Measurements from ENCODE around the gene PTGES3L. TPM values are rescaled to one million over a fixed set of nuclear protein-coding genes. Genes with fewer than 3 reads are reported as not detected.
A peak's percentile ranks its signal among the peaks of the same experiment; 100 is the strongest.

Gene PTGES3L
- total RNA-seq (under 1 TPM; 0.20 to 0.30 TPM), polyA plus RNA-seq (under 1 TPM in 1 of 2 donors, not detected in 1; 0.52 TPM)

- H3K27ac Mint-ChIP-seq, result peak within 1 kb of the TSS; percentile 89 to 99 (median 98)
- peaks cover 0 to 13% of the 10 kb centered on the region in 2 donors for H3K36me3 Mint-ChIP-seq
- peaks cover 18 to 37% (median 25%) of the 10 kb centered on the region in 4 donors for H3K4me1 Mint-ChIP-seq
- peaks cover 0 to 3% (median 0%) of the 10 kb centered on the region in 8 donors for H3K9me3 Mint-ChIP-seq
- peak within 1 kb of the TSS; percentile 69 to 75 for H3K4me3 ChIP-seq (ENCODE audit: low read length in 2 of 2)
- H3K27me3 ChIP-seq (ENCODE audit: insufficient read depth, low read length), result no peaks in the 10 kb centered on the region
- ChIA-PET CTCF (ENCODE audit: partially characterized antibody) (interaction anchor here (1.0 kb wide), 1 partner anchor 18 kb away, joined by 3 read pairs; the partner anchor contains the start of gene RPL27), POLR2A (ENCODE audit: partially characterized antibody) (interaction anchor here (1.4 to 3.8 kb wide), 2 partner anchors 18 to 336 kb away, joined by 3 to 41 read pairs; partner anchors contain the start of gene RPL27)
- peak within 1 kb of the TSS; percentile 77 for H3K27ac ChIP-seq (ENCODE audit: low read depth, low read length)
- no peaks in the 10 kb centered on the region for H3K27me3 Mint-ChIP-seq
- peak within 1 kb of the TSS; percentile 94 to 100 (median 97) for H3K4me3 Mint-ChIP-seq
- peaks cover 3% of the 10 kb centered on the region for H3K36me3 ChIP-seq (ENCODE audit: insufficient read depth, low read length)
- peaks cover 23% of the 10 kb centered on the region for H3K4me1 ChIP-seq (ENCODE audit: insufficient read depth, low read length)
- DNase-seq, result no peak
- intact Hi-C loops (cut with micrococcal nuclease), result loop anchor here (1.0 to 2.0 kb wide), 3 partner anchors 15 to 146 kb away; partner anchors contain the start of genes AARSD1, BRCA1 and RPL27
- no peaks in the 10 kb centered on the region for H3K9me3 ChIP-seq (ENCODE audit: control insufficient read depth in 1 of 2, low read length in 2 of 2)
Observed at GRCh38 chr17:42979511-42980273, at the start of gene PTGES3L. TSS of gene PTGES3L (minus strand) at chr17:42980080. CDS start at chr17:42980053, 27 bp downstream.

GRCh38 chr17:43028221-43028861 lies 48.5 kb upstream of the PTGES3L start:
- Histone ChIP-seq H3K4me1 (ENCODE audit: insufficient read depth, low read length) (peaks cover 12% of the 10 kb centered on the region), H3K4me3 (ENCODE audit: low read length in 2 of 2) (no peak overlapping the region), H3K9me3 (ENCODE audit: control insufficient read depth in 1 of 2, low read length in 2 of 2) (no peaks in the 10 kb centered on the region), H3K27me3 (ENCODE audit: insufficient read depth, low read length) (no peaks in the 10 kb centered on the region), H3K36me3 (ENCODE audit: insufficient read depth, low read length) (no peaks in the 10 kb centered on the region), H3K27ac (ENCODE audit: low read depth, low read length) (no peak overlapping the region)
- ChIA-PET POLR2A (ENCODE audit: partially characterized antibody) (no interaction called here), CTCF (ENCODE audit: partially characterized antibody) (no interaction called here)
- Mint-ChIP-seq H3K4me3 (peak overlapping the region in 1 of 8 donors; percentile 5), H3K9me3 (no peaks in the 10 kb centered on the region), H3K27ac (peak overlapping the region in 4 of 7 donors; percentile 8 to 61 (median 28)), H3K36me3 (peaks cover 0 to 2% of the 10 kb centered on the region in 2 donors), H3K4me1 (peaks cover 5 to 13% (median 9%) of the 10 kb centered on the region in 4 donors), H3K27me3 (no peaks in the 10 kb centered on the region)
- intact Hi-C loops (cut with micrococcal nuclease), result no loop called here
- no peak for DNase-seq

- Mint-ChIP-seq H3K4me3 (peak overlapping the region in 6 of 8 donors; percentile 2 to 78 (median 38)), H3K27me3 (no peaks in the 10 kb centered on the region), H3K9me3 (no peaks in the 10 kb centered on the region), H3K27ac (peak overlapping the region in 5 of 7 donors; percentile 25 to 86 (median 43)), H3K36me3 (peaks cover 0 to 2% of the 10 kb centered on the region in 2 donors), H3K4me1 (peaks cover 5 to 13% (median 9%) of the 10 kb centered on the region in 4 donors)
- Histone ChIP-seq H3K4me3 (ENCODE audit: low read length in 2 of 2) (no peak overlapping the region), H3K4me1 (ENCODE audit: insufficient read depth, low read length) (peaks cover 18% of the 10 kb centered on the region), H3K27me3 (ENCODE audit: insufficient read depth, low read length) (no peaks in the 10 kb centered on the region), H3K9me3 (ENCODE audit: control insufficient read depth in 1 of 2, low read length in 2 of 2) (no peaks in the 10 kb centered on the region), H3K27ac (ENCODE audit: low read depth, low read length) (no peak overlapping the region), H3K36me3 (ENCODE audit: insufficient read depth, low read length) (no peaks in the 10 kb centered on the region)
- ChIA-PET CTCF (ENCODE audit: partially characterized antibody) (interaction anchor here (1.0 kb wide), 1 partner anchor 144 kb away, joined by 3 read pairs; the partner anchor contains the start of gene NBR1), POLR2A (ENCODE audit: partially characterized antibody) (interaction anchor here (1.2 kb wide), 1 partner anchor 20 kb away, joined by 4 read pairs; the partner anchor contains the start of gene IFI35)
- DNase-seq, result no peak
- intact Hi-C loops (cut with micrococcal nuclease), result no loop called here
Observed at GRCh38 chr17:43027091-43028032, 47.5 kb upstream of the PTGES3L start.

- Mint-ChIP-seq H3K27ac (peak overlapping the region in 3 of 7 donors; percentile 53 to 86 (median 70)), H3K4me3 (peak overlapping the region in 7 of 8 donors; percentile 10 to 78 (median 46)), H3K4me1 (peaks cover 5 to 17% (median 12%) of the 10 kb centered on the region in 4 donors), H3K9me3 (no peaks in the 10 kb centered on the region), H3K36me3 (peaks cover 0 to 2% of the 10 kb centered on the region in 2 donors), H3K27me3 (no peaks in the 10 kb centered on the region)
- H3K27ac ChIP-seq (ENCODE audit: low read depth, low read length), result no peak overlapping the region
- no peaks in the 10 kb centered on the region for H3K36me3 ChIP-seq (ENCODE audit: insufficient read depth, low read length)
- no peak overlapping the region for H3K4me3 ChIP-seq (ENCODE audit: low read length in 2 of 2)
- peaks cover 18% of the 10 kb centered on the region for H3K4me1 ChIP-seq (ENCODE audit: insufficient read depth, low read length)
- intact Hi-C loops (cut with micrococcal nuclease), result no loop called here
- DNase-seq, result no peak
- ChIA-PET POLR2A (ENCODE audit: partially characterized antibody) (interaction anchor here (1.2 kb wide), 1 partner anchor 20 kb away, joined by 4 read pairs; the partner anchor contains the start of gene IFI35), CTCF (ENCODE audit: partially characterized antibody) (interaction anchor here (1.0 kb wide), 1 partner anchor 145 kb away, joined by 3 read pairs; the partner anchor contains the start of gene NBR1)
- no peaks in the 10 kb centered on the region for H3K27me3 ChIP-seq (ENCODE audit: insufficient read depth, low read length)
- no peaks in the 10 kb centered on the region for H3K9me3 ChIP-seq (ENCODE audit: control insufficient read depth in 1 of 2, low read length in 2 of 2)
Observed at GRCh38 chr17:43026595-43026994, 46.7 kb upstream of the PTGES3L start.

- Mint-ChIP-seq H3K27me3 (no peaks in the 10 kb centered on the region), H3K36me3 (peaks cover 0 to 2% of the 10 kb centered on the region in 2 donors), H3K27ac (peak overlapping the region in 5 of 7 donors; percentile 75 to 91 (median 81)), H3K4me1 (peaks cover 6 to 23% (median 16%) of the 10 kb centered on the region in 4 donors), H3K9me3 (no peaks in the 10 kb centered on the region), H3K4me3 (peak overlapping the region in 7 of 8 donors; percentile 74 to 82 (median 78))
- Histone ChIP-seq H3K27ac (ENCODE audit: low read depth, low read length) (no peak overlapping the region), H3K9me3 (ENCODE audit: control insufficient read depth in 1 of 2, low read length in 2 of 2) (no peaks in the 10 kb centered on the region), H3K27me3 (ENCODE audit: insufficient read depth, low read length) (no peaks in the 10 kb centered on the region), H3K36me3 (ENCODE audit: insufficient read depth, low read length) (no peaks in the 10 kb centered on the region), H3K4me1 (ENCODE audit: insufficient read depth, low read length) (peaks cover 22% of the 10 kb centered on the region), H3K4me3 (ENCODE audit: low read length in 2 of 2) (no peak overlapping the region)
- ChIA-PET POLR2A (ENCODE audit: partially characterized antibody) (interaction anchor here (1.2 to 2.5 kb wide), 5 partner anchors 13 to 335 kb away, joined by 4 to 33 read pairs (median 11); partner anchors contain the start of genes IFI35, RPL27 and TMEM106A), CTCF (ENCODE audit: partially characterized antibody) (interaction anchor here (0.8 to 2.8 kb wide), 3 partner anchors 18 to 146 kb away, joined by 3 to 7 read pairs (median 3); partner anchors contain the start of genes NBR1 and RPL27)
- intact Hi-C loops (cut with micrococcal nuclease), result loop anchor here (2.0 kb wide), 1 partner anchor 457 kb away; the partner anchor contains the start of gene DHX8
- no peak for DNase-seq
Observed at GRCh38 chr17:43025766-43026537, 46.1 kb upstream of the PTGES3L start.
